DND-41 (cell line): ENCODE data around the gene MCC.
"Not testable (repeated sequence)": the region's sequence is repeated elsewhere in the genome, so short reads cannot be mapped to it uniquely, and the experiment has no call there.

Source experiments
- ATAC-seq: fragments of 200-7000 bp; cut with Tn5 transposase; 3 replicates; pipeline ENCODE4 v1.9.1; 2021; ENCODE audit warnings: low read depth; ENCODE audit not compliant: insufficient read depth
- DNase-seq: peaks from one replicate; pipeline ENCODE4 v3.0.0-alpha.2; 2020
- H2AFZ ChIP-seq: 2 replicates; pipeline ENCODE4 v1.6.0; 2012; ENCODE audit warnings: low read depth, low read length
- H3K27ac ChIP-seq: 2 replicates; pipeline ENCODE4 v1.5.1; 2012; ENCODE audit warnings: low read length, inconsistent platforms
- H3K27me3 ChIP-seq: fragments of 200-600 bp; sonication (generic); 2 replicates; pipeline ENCODE4 v1.6.0; 2012; ENCODE audit warnings: low read length, mild to moderate bottlenecking, inconsistent platforms; ENCODE audit not compliant: insufficient read depth, poor library complexity
- H3K36me3 ChIP-seq: 2 replicates; pipeline ENCODE4 v1.5.1; 2012; ENCODE audit warnings: low read length, inconsistent platforms; ENCODE audit not compliant: insufficient read depth
- H3K4me1 ChIP-seq: 2 replicates; pipeline ENCODE4 v1.5.1; 2012; ENCODE audit warnings: mild to moderate bottlenecking, low read length; ENCODE audit not compliant: insufficient read depth
- H3K4me2 ChIP-seq: 2 replicates; pipeline ENCODE4 v1.6.0; 2012; ENCODE audit warnings: mild to moderate bottlenecking, moderate library complexity, low read length, inconsistent platforms; ENCODE audit not compliant: insufficient read depth
- H3K4me3 ChIP-seq, 2 experiments: fragments of 200-600 bp in 1 of 2; shearing (Covaris generic) in 1 of 2; 2 replicates each; pipeline ENCODE4 v1.5.1; 2012 to 2016; ENCODE audit warnings: inconsistent platforms in 2 of 2, low read length in 2 of 2, mild to moderate bottlenecking in 2 of 2, low read depth in 1 of 2, moderate library complexity in 1 of 2
- H3K79me2 ChIP-seq: 2 replicates; pipeline ENCODE4 v1.6.0; 2012; ENCODE audit warnings: low read length, inconsistent platforms; ENCODE audit not compliant: insufficient read depth
- H3K9ac ChIP-seq: 2 replicates; pipeline ENCODE4 v1.6.0; 2012; ENCODE audit warnings: low read depth, mild to moderate bottlenecking, inconsistent platforms, low read length, moderate library complexity
- H3K9me3 ChIP-seq: 2 replicates; pipeline ENCODE4 v1.5.1; 2012; ENCODE audit warnings: low read length, moderate library complexity, mild to moderate bottlenecking, inconsistent platforms; ENCODE audit not compliant: insufficient read depth, severe bottlenecking
- H4K20me1 ChIP-seq: 2 replicates; pipeline ENCODE4 v1.6.0; 2012; ENCODE audit warnings: low read length; ENCODE audit not compliant: insufficient read depth
- EZH2 ChIP-seq: IDR thresholded peaks from 3 replicates; pipeline ENCODE4 v1.6.1; 2012; ENCODE audit warnings: borderline replicate concordance, low read depth, mild to moderate bottlenecking, moderate library complexity, low read length, inconsistent platforms; ENCODE audit not compliant: severe bottlenecking
- TF ChIP-seq, protein P1 (sequence below): IDR thresholded peaks from 2 replicates; pipeline ENCODE4 v1.5.1; 2012; ENCODE audit warnings: borderline replicate concordance, low read length, moderate library complexity, mild to moderate bottlenecking; ENCODE audit not compliant: poor library complexity, severe bottlenecking; ENCODE audit errors: extremely low read depth

The MCC gene

DNA sequence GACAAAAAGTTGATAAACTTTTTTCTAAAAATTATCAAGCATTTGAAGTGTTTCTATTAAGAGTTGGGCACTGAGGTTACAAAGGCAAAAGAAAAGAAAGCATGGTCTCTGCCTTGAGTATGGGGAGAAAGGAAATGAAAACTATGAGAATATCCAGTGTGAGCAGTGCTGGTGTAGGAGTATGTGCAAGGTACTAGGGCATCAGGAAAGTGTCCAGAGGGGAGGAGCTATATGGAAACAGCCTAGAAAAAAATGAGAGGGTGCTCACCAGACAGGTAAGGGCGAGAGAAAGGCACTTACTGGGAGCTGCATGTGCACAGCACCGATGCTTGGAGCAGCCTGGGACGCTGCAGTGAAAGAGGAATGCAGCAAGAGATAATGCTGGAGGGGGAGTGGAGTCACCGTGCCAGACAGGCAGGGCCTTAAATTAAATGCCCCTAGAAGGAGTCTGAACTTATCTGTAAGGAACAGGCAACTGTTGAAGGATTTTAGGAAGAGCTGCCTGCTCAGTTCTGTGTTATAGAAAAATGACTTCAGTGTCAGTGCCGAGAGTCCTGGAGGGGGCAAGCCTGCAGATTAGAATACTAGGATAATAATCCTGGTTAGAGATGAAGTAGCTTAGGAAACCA, 14.0 kb downstream of the MCC start:
- no peaks in the 10 kb centered on the region for H4K20me1 ChIP-seq
- no peaks in the 10 kb centered on the region for H3K9me3 ChIP-seq
- H3K79me2 ChIP-seq: no peaks in the 10 kb centered on the region
- no peaks in the 10 kb centered on the region for H3K36me3 ChIP-seq
- no peak overlapping the region for H2AFZ ChIP-seq
- TF ChIP-seq, protein P1, sequence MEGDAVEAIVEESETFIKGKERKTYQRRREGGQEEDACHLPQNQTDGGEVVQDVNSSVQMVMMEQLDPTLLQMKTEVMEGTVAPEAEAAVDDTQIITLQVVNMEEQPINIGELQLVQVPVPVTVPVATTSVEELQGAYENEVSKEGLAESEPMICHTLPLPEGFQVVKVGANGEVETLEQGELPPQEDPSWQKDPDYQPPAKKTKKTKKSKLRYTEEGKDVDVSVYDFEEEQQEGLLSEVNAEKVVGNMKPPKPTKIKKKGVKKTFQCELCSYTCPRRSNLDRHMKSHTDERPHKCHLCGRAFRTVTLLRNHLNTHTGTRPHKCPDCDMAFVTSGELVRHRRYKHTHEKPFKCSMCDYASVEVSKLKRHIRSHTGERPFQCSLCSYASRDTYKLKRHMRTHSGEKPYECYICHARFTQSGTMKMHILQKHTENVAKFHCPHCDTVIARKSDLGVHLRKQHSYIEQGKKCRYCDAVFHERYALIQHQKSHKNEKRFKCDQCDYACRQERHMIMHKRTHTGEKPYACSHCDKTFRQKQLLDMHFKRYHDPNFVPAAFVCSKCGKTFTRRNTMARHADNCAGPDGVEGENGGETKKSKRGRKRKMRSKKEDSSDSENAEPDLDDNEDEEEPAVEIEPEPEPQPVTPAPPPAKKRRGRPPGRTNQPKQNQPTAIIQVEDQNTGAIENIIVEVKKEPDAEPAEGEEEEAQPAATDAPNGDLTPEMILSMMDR: no peak
- TF ChIP-seq EZH2: no peak
- ATAC-seq: no peak
- H3K4me1 ChIP-seq: no peaks in the 10 kb centered on the region
- no peak overlapping the region for H3K9ac ChIP-seq
- no peak overlapping the region for H3K27ac ChIP-seq
- no peaks in the 10 kb centered on the region for H3K27me3 ChIP-seq
- no peak overlapping the region for H3K4me3 ChIP-seq
- H3K4me2 ChIP-seq: no peak overlapping the region
- no peak for DNase-seq

DNA sequence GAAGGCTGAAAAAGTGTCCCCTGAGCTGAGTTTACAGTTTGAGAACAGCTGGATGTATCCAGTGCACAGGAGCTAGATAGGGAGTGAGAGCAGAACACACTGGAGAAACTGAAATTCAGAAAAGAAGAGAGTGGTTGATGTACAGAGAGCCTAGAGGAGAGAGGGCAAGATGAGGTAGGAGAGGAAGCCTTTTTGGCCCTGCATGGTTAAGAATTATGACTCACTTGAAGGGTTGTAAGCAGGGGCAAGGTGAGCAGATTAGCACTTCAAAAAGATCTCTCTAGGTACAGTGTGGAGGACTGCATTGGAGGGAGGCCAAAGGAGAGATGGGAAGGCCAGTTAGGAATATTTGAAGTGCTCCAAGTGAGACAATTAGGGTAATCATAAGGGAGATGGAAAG, 25.2 kb downstream of the MCC start:
- Histone ChIP-seq H2AFZ (no peak overlapping the region), H3K9ac (no peak overlapping the region), H3K27me3 (no peaks in the 10 kb centered on the region), H3K9me3 (no peaks in the 10 kb centered on the region), H3K4me2 (no peak overlapping the region), H3K36me3 (no peaks in the 10 kb centered on the region), H3K79me2 (no peaks in the 10 kb centered on the region), H4K20me1 (no peaks in the 10 kb centered on the region), H3K27ac (no peak overlapping the region), H3K4me1 (no peaks in the 10 kb centered on the region), H3K4me3 (no peak overlapping the region)
- TF ChIP-seq EZH2: no peak
- TF ChIP-seq, protein P1: no peak
- no peak for DNase-seq
- no peak for ATAC-seq

DNA sequence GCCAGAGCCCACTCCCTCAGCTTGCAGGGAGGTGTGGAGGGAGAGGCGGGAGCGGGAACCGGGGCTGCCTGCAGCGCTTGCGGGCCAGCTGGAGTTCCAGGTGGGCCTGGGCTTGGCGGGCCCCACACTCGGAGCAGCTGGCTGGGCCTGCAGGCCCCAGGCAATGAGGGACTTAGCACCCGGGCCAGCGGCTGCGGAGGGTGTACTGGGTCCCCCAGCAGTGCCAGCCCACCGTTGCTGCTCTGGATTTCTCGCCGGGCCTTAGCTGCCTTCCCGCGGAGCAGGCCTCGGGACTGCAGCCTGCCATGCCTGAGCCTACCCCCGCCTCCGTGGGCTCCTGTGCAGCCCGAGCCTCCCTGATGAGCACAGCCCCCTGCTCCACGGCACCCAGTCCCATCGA, 31.1 kb downstream of the MCC start:
- not testable (repeated sequence) for H2AFZ ChIP-seq, H3K27ac ChIP-seq, H3K36me3 ChIP-seq, H4K20me1 ChIP-seq, H3K79me2 ChIP-seq, ATAC-seq, DNase-seq, H3K4me3 ChIP-seq, H3K9me3 ChIP-seq, H3K4me2 ChIP-seq, H3K9ac ChIP-seq, H3K4me1 ChIP-seq, H3K27me3 ChIP-seq

DNA sequence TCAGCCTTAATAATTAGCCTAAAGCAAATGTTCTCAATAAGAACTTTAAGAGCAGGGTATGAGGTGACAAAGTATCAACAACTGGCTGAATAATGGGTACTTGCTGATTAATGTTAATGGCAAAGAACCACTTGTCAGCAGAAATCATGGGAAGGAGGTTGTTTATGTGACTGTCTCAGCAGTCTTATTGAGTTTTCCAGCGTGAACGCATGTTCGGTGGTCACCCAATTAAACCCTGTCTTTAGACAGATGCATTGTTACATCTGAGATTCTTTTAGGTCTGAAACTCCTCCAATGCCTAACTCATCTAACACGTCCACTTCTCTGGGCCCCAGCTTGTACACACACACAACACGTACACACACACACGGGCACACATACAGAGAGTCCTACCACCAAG, 35.3 kb downstream of the MCC start:
- H3K9ac ChIP-seq: no peak overlapping the region
- H4K20me1 ChIP-seq: no peaks in the 10 kb centered on the region
- H2AFZ ChIP-seq: no peak overlapping the region
- H3K4me3 ChIP-seq: no peak overlapping the region
- no peak overlapping the region for H3K4me2 ChIP-seq
- H3K27me3 ChIP-seq: no peaks in the 10 kb centered on the region
- H3K27ac ChIP-seq: no peak overlapping the region
- DNase-seq (no peak), ATAC-seq (no peak)
- H3K79me2 ChIP-seq: no peaks in the 10 kb centered on the region
- H3K4me1 ChIP-seq: no peaks in the 10 kb centered on the region
- no peaks in the 10 kb centered on the region for H3K9me3 ChIP-seq
- TF ChIP-seq EZH2: no peak
- TF ChIP-seq, protein P1: no peak
- no peaks in the 10 kb centered on the region for H3K36me3 ChIP-seq
